ENCODE measurements around the gene NEDD4L.

Gene NEDD4L

DNA sequence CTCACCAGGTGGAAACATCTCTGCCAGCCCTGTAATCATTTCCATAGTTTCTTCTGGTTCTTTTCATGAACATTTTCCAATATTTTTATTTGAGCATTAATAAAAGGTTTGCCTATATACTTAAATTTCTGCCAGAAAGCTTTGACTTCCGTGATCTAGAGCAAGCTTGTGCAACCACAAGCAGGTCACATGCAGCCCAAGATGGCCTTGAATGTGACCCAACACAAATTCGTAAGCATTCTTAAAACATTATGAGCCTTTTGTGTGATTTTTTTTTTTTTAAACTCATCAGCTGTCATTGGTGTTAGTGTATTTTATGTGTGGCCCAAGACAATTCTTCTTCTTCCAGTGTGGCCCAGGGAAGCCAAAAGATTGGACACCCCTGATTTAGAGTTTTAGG lies 51.6 kb downstream of the NEDD4L start:
- peak; percentile 24 to 36 for DNase-seq

DNA sequence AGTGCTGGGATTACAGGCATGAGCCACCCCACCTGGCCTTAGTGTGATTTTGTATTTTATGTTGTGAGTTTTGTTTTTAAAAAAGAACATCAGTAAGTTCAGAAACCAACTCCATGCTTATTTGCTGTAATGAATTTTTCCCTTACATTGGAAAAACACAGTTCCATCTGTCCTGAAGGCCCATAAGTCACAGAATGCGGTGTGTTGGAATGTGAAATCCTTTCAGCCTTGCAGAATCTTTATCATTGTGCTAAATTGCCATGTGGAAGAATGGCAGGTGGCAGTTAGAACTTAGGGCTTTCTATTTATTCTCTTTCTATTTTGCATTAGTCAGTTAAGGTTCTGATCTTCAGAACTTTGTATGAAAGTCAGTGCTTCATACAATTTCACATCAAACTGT lies 52.6 kb downstream of the NEDD4L start:
- no peak for DNase-seq

DNA sequence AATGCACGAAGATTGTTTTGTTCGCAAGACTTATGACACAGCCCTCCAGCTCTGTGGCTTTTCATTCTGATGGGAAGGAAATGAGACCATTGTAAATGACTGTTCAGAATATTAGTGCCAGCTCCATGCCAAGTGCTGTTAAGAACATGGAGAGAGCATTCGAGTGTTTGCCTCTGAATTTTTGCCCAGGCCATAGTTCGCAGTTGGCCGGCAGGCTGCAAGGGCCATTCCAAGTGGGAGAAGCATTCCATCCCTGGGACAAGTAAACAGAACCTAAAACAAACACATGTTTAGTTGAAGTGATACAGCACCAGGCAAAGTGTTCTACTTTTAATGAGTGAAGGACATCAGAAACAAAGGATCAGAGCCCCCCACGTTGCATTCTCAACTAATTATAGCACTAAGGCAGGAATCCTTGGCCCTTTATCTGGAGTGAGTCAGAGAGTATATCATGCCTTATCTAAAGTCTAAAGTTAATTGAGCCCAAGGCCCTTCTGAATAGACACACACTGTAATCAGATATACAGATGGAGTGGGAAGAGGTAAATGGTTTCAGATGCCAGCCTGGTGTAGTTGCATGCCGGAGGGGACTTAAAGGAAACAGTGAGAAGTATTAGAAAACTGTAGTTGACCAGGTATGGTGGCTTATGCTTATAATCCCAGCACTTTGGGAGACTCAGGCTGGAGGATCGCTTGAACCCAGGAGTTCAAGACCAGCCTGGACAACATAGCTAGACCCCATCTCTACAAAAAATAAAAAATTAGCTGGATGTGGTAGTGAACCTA lies 53.3 kb downstream of the NEDD4L start:
- DNase-seq = no peak

DNA sequence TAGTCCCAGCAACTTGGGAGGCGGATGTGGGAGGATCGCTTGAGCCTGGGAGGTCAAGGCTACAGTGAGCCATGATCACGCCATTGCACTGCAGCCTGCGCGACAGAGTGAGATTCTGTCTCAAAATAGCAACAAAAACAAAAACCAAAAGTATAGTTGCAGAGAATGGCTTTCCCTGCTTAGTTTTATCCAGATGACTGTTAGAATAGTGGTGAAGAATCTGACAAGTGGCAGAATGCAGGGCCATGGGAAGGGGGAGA lies 53.8 kb downstream of the NEDD4L start:
- DNase-seq = no peak

DNA sequence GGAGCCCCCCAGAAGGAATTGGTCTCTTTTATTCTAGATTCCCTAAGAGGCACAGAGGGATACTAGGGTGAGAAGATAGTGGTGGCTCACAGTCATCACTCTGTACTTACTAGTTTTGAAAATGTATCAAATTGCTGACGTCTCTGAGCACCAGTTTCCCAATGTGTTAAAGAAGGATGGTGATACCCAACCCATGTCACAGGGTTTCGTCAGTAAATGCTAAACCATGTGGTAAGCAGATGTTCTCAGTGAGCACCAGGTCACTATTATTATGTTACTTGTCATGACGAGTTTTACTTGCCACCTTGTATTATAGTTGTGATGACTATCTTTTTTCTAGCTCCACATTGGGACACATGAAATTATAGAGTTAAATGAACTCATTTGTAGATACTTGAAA lies 54.7 kb downstream of the NEDD4L start:
- DNase-seq = no peak

DNA sequence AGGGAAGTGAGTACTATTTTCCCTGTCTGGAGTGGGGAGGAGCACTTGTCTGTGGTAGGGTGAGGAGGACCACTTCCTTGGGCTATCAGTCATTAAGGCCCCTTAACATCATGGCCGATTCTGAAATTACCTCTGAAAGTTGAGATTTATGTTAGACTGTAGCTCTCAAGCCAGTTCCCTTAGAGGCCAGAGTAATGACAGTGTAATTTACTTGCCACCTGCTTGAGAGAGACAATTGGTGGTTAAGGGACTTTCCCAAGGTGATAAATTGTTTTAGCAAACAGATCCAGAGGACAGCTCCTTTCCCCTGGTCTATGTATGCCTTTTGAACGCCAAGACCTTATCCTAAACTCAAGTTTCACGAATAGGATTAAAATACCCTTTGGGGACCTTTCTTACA lies 56.1 kb downstream of the NEDD4L start:
- DNase-seq = no peak

DNA sequence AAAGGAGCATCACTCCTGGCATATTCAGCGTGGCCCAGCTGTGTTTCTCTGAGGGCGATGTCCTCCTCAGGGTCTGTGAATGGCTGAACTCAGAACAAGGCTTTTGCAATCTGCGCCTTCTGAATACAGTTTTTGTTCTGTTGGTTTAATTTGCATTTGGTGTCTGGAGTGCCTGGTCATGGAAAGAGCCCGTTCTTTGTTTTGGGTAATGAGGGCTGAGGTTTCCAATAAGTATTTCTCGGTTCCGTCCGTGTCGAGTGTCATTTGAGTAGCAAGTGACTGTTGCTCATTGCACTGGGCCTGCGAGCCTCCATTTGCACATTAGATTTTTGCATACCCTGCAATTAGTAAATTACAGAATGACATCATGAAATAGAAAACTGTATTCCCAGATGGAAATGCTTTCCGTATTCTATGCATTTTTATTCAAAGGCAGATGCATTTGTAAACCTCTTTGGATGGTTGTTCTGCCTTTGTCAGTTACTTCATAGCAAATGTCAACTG lies 57.3 kb downstream of the NEDD4L start:
- DNase-seq = no peak

DNA sequence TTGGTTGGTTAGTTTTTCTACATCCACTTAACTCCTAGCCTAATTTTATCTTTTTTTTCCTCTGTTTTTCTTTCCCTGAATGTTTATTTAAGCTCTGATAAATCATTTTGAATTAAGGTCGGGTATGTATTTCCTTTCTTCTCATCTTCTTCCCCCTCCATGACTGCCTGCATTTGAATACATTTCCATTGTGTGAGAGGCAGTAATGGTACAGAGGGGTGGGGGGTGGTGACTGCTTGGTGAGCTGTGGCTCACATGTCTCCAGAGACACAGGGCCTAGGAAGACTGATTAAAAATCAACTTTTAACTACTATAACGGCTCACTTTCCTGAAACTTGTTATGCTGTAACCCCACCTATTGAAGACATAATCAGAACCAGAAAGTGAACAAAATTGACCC lies 58.0 kb downstream of the NEDD4L start:
- no peak for DNase-seq

DNA sequence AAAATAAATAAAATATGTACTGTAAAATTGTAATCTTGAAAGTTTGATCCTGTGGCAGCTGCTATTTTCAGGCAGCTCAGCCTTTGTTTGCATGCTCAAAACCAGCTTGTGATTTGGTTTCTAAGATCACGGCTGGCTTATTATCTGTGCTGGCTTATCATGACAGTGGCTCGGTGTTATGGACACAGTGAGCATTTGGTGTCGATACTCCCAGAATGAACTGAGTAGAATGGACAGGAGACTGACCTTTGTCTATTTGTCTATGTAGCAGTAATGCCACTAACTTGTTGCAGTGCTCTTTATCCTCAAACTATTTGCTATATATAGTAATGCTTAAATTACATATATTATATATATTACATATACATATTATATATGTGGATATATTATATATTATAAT lies 58.8 kb downstream of the NEDD4L start:
- DNase-seq = no peak

DNA sequence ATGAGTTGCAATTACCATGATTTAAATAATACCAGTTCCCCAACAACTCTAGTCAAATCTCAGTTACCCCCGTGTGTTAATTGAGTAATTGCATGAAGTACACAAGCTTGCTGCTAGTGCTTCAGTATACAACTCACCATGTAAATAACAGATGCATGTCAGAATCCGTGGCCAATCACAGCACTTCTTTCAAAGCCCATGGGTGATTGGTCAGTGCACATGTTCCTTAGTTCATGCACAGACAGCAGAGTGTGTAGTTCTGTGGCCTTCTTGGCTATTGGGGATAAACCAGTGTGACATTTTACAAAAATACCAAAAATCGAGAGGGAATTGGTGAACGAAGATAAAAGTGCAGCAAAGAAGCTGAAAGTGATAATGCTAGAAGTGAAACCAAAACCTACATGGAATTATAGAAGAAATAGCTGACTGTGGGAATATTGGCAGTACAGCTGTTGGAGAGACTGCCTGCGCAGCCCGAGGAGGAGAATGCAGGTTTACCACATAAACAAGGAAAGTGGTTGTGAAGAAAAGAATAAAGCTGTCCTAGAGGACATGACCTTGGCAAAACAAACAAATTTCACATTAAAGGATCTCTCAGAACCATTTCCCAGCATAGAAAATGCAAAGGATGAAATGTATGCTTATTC lies 59.4 kb downstream of the NEDD4L start:
- DNase-seq = no peak

DNA sequence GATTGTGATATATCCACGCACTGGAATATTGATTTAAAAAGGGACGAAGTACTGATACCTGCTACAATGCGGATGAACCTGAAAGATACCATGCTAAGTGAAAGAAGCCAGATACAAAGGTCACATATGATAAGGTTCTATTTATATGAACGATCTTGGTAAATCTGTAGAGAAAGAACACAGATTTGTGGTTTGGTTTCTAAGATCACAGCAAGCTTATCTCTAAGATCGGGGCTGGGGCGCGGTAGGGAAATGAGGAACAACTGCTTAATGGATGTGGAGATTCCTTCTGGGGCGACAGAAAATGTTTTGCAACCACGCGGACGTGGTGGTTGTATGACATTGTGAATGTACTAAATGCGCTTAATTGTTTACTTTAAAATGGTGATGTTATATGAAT lies 60.1 kb downstream of the NEDD4L start:
- peak in 1 of 2 donors; percentile 14 for DNase-seq

DNA sequence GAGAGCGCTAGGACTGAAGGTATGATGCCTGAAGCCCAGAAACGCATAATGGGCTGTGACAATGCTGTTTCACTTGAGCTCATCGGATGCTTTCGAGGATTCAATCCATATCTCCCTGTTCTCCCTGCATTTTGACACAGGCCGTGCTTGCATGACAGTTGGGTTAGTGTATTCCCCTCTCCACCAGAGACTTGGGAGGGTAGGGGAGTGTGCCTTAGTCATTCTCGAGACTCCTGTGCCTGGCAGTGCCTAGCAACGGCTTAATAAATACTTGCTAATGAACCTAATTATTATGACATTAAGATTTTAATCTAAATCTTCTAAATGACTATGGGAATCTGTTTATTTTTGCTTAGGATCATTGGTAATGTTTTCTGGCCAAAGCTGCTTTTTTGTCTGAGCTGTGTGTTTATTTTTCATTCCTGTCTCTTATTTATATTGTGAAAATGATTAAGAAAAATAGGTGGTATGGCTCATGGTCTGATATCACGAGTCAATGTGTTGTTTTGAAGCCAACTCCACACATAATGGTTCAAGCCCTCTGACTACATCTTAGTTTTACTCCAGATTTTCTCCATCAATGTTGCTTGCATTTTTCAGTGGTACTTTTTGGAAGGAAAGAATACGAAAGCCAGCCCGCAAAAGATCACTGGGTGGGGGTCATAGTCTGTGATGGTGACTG lies 61.3 kb downstream of the NEDD4L start:
- no peak for DNase-seq

DNA sequence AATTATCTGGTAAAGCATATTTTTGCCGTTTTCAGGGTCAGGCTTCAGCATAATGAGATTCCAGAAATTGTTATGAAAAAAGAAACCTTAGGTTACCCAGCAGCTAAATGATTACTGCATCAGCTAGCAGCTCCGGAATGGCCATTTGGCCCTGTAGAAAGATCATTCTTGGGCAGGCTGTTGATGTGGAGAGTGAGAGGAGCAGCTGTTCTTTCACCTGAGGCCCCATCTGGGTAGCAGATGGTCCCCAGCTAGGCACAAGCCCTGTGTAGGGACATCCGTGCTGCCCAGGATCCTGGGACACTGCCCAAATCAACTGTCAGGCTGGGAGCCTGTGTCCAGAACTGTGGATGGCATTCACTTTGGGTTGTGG lies 61.8 kb downstream of the NEDD4L start:
- DNase-seq = no peak

DNA sequence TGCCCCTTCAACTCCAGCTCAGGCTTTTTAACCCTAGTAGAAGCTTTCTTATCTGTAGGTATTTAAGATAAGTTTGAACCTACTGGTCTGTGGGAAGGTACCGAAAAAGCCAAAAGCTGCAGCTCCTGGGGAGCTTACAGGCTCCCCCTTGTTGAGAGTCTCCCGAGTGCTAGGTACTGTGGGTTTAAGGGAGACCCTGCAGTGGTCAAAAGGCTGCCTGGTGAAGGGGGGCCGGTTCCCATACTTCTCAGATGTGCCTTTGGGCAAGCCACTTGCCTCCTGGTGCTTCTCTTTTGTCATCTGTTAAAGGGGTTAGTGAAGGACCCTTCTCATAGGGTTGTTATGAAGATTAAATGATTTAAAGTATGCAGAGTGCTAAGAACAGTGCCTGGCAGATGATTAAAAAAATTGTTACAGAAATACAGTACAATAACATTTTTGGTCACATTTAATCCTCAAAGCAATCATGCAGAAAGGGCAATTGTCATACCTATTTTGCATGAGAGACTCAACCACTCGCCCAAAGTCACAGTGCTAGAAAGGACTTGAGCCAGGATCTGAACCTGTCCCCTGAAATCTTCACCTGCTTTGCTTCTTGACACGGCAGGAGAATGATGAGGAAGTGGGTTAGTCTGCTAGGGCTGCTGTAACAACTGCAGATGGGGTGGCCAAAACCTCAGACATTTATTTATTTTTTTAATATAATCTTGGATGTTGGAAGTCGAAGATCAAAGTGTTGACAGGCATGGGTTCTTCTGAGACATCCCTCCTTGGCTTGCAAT lies 62.5 kb downstream of the NEDD4L start:
- DNase-seq = no peak

DNA sequence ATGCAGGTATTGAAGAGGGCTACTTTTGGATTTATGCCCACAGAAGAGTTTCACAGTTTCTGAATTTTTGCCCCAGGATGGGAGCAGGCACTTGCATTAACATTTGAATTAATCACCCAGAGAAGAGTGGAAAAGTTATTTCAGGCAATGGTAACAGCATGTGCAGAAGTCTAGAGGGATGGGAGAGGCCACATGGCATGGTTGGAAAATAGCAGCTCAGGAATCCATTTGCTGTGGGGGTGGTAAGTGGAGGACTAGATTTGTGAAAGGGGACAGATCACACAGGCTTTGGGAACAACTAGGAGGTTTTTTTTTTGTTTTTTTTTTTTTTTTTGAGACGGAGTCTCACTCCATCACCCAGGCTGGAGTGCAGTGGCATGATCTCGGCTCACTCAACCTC lies 65.2 kb downstream of the NEDD4L start:
- DNase-seq = no peak

DNA sequence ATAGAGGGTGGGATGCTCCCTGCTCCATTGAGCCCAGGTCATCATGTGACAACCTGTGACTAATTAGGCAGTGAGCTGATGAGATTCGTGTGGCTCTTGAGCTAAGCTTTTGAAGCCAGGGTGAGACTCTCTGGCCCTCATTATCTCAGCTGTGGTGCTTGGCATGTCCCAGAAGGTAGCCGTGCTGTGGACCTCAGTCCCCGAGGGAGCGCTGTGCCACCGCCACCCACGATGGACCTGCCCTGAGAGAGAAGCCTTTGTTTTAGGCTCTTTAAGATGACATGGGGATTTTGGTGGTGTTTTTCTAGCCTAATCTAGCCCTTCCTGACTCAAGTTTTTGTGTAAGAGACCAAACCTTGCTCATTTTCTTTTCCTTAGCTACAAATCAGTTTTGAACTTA lies 66.4 kb downstream of the NEDD4L start:
- no peak for DNase-seq

DNA sequence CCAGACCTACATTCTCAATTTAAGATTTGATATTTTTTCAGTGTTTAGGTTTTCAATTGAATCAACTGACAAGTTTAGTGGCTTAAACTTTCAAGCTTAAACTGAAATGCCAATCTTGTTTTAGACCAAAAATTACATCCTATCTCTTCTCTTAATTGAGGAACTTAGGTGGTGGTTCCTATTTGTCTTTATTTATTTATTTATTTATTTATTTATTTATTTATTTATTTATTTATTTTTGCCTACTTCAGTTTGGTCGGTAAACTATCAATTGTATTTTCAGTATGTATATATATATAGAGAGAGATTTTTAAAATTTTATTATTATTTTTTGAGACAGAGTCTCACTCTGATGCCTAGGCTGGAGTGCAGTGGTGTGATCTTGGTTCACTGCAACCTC lies 68.1 kb downstream of the NEDD4L start:
- no peak for DNase-seq

DNA sequence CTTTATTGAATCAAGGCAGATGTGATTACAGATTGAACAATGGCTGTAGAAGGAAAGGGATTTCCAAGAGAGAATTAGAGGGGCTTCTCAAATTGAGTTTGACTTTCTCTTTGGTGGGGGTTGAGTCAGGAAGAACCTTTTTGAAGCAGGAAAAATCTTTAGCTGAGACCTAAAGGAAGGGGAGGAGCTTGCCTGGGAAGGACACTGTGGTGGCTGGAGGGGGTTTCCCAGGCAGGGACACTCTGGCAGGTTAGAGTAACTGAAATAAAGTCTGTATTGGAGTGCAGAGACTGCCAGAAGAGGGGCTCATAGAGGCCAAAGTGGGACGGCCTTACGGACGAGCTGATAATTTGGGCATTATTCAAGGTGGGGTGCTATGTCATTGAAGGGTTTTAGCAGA lies 69.3 kb downstream of the NEDD4L start:
- DNase-seq = no peak

DNA sequence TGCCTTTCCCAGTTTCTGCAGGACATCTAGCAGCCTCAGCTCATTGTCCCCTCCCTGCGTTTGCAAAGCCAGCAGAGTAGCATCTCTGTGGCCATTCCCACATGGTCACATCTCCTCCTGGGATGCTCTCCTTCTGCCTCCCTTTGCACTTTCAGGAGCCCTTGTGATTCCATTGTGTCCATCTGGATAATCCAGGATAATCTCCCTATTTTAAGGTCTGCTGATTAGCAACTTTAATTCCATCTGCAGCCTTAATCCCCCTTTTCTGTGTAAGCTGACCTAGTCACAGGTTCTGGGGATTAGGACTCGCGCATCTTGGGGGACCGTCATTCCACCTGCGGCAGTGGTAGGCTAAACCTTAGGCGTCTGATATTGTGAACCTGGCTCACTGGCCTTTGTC lies 70.7 kb downstream of the NEDD4L start:
- DNase-seq = no peak

DNA sequence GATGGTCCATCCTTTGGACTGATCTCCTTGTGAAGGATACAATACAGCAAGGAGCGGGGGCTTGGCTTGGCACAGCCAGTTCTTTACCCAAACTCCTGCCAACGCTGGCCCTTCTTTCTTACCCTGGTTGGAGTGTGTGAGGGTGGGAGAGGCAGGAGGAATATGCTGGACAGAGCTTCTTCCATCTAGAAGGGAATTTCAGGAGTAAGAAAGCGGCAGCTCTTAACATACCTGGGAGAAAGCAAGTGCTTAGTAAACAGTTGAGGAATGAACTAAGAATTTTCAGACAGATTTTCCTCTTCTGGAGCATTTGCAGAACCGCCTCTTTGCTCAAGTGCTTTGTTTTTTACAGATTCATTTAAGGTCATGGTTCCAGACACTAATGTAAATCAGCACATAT lies 72.8 kb downstream of the NEDD4L start:
- no peak for DNase-seq

DNA sequence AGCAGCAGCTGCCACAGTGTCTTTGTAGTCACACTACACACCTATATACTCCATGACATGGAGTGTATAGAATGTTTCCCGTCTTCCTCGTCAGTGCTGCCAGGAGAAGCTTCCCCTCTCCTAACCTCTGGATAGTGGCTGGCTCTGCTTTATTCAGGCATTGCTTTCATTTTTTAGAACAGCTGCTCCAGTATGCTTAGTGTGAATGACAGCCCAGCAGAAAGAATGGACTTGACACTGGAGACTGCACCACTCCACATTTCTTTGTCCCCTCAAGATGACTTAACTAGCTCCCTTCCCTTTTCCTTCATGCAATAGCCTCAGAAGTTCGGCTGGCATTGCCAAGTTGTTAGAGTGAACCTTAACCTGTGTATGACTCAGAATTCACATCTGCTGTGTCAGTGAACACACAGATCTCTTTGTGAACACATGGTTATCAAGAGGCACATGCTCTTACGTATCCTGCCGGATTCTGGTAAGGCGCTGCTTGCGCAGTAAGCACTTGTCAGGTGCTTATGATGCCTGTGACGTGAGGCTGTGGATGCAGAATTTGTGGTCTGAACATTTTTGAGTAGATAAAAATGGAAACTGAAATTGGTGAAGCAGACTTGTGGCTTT lies 73.9 kb downstream of the NEDD4L start:
- peak; percentile 75 to 79 for DNase-seq

DNA sequence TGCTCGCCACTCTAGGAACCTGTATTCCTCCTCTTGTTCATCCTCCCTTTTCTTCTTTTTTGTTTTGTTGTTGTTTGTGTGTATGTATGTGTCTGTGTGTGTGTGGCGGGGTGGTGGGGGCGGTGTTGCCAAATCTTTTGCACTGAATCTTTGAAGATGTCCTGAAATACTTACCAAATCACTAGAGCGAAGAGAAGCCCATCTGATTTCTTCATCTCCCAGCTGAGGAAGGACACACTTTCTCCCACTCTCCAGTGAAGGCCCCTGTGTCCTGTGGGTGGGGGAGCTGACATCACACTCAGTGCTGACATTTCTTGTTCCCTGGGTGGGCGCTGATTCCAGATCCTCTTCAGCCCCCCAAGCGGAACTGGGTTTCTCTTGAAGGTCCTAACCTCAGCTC lies 74.5 kb downstream of the NEDD4L start:
- DNase-seq = peak; percentile 56 to 62

DNA sequence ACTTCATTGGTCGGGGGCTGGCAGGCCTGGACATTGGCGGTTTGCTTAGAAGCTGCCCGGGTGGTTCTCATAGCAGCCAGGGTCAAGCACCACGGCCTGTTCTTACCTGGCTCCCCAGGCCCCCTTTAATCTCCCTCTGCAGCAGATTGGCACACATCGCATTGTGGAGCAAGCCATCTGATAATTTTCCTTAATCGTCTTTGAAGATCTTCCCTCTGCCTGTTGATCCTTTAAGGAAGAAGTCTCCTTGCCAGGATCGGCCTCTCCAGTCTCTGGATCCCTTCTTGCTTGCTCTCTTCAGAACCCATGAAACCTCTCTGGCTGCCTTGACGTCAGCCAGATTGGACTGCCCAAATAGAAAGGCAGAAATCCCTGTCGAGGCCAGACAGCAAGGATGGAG lies 75.8 kb downstream of the NEDD4L start:
- no peak for DNase-seq

All from inflammatory macrophage (primary cell).